GM23338 (cell line): ENCODE measurements around the gene BCAS3. TPM values are rescaled to one million over a fixed set of nuclear protein-coding genes. Genes with fewer than 3 reads are reported as not detected.
"Not testable (repeated sequence)": the region's sequence is repeated elsewhere in the genome, so short reads cannot be mapped to it uniquely, and the experiment has no call there.

ENCODE experiments used
- ATAC-seq: fragments of 200-7000 bp; cut with Tn5 transposase; 3 replicates; pipeline ENCODE4 v1.9.1; 2020
- DNase-seq: peaks from one replicate; pipeline ENCODE4 v3.0.0-alpha.2; 2015; ENCODE audit warnings: low spot score
- H2AFZ ChIP-seq: fragments of 200-600 bp; sonication (generic); 2 replicates; pipeline ENCODE4 v1.8.0; 2016; ENCODE audit warnings: antibody characterized with exemption, mild to moderate bottlenecking, moderate library complexity
- H3F3A ChIP-seq: fragments of 200-600 bp; sonication (generic); replicated peaks from 2 replicates; pipeline ENCODE4 v1.8.0; 2017; ENCODE audit warnings: antibody characterized with exemption, mixed run types, low read depth
- H3K27ac ChIP-seq: fragments of 200-600 bp; sonication (generic); 2 replicates; pipeline ENCODE4 v1.6.1; 2016; ENCODE audit warnings: low read depth
- H3K27me3 ChIP-seq: fragments of 200-600 bp; sonication (generic); 2 replicates; pipeline ENCODE4 v1.8.0; 2016; ENCODE audit warnings: mild to moderate bottlenecking, mixed run types, moderate library complexity; ENCODE audit not compliant: insufficient read depth
- H3K36me3 ChIP-seq: fragments of 200-600 bp; sonication (generic); 2 replicates; pipeline ENCODE4 v1.8.0; 2016; ENCODE audit warnings: mild to moderate bottlenecking; ENCODE audit not compliant: insufficient read depth
- H3K4me1 ChIP-seq: fragments of 200-600 bp; sonication (generic); 2 replicates; pipeline ENCODE4 v1.8.0; 2016; ENCODE audit warnings: mild to moderate bottlenecking, moderate library complexity; ENCODE audit not compliant: insufficient read depth
- H3K4me2 ChIP-seq: fragments of 200-600 bp; sonication (generic); 2 replicates; pipeline ENCODE4 v1.7.1; 2017; ENCODE audit warnings: mixed run types
- H3K4me3 ChIP-seq: fragments of 200-600 bp; sonication (generic); 2 replicates; pipeline ENCODE4 v1.6.1; 2016; ENCODE audit warnings: mixed run types
- H3K79me2 ChIP-seq: fragments of 200-600 bp; sonication (generic); replicated peaks from 2 replicates; pipeline ENCODE4 v1.8.0; 2017; ENCODE audit warnings: mild to moderate bottlenecking; ENCODE audit not compliant: insufficient read depth
- H3K9me2 ChIP-seq: fragments of 200-600 bp; sonication (generic); 2 replicates; pipeline ENCODE4 v1.8.0; 2017; ENCODE audit not compliant: insufficient read depth
- H4K20me1 ChIP-seq: fragments of 200-600 bp; sonication (generic); replicated peaks from 2 replicates; pipeline ENCODE4 v1.8.0; 2017; ENCODE audit warnings: mild to moderate bottlenecking; ENCODE audit not compliant: insufficient read depth
- H3K27ac Mint-ChIP-seq: 2 replicates; pipeline ENCODE4 v1.8.0; 2020; ENCODE audit warnings: inconsistent platforms, mild to moderate bottlenecking, moderate library complexity, mixed read lengths
- H3K27me3 Mint-ChIP-seq: 3 replicates; pipeline ENCODE4 v1.8.0; 2022; ENCODE audit warnings: low read depth, mild to moderate bottlenecking, moderate library complexity, mixed read lengths, inconsistent platforms; ENCODE audit not compliant: insufficient read depth, poor library complexity
- H3K36me3 Mint-ChIP-seq: 3 replicates; pipeline ENCODE4 v1.8.0; 2021; ENCODE audit warnings: low read depth, mild to moderate bottlenecking, inconsistent platforms, moderate library complexity, mixed read lengths
- H3K4me1 Mint-ChIP-seq: 3 replicates; pipeline ENCODE4 v1.8.0; 2020; ENCODE audit warnings: mild to moderate bottlenecking, inconsistent platforms, mixed read lengths
- H3K4me3 Mint-ChIP-seq: 3 replicates; pipeline ENCODE4 v1.8.0; 2021; ENCODE audit warnings: moderate library complexity, mild to moderate bottlenecking, inconsistent platforms, mixed read lengths
- H3K9me3 Mint-ChIP-seq: 3 replicates; pipeline ENCODE4 v1.8.0; 2020; ENCODE audit warnings: moderate library complexity, mild to moderate bottlenecking, inconsistent platforms, mixed read lengths
- EZH2phosphoT487 ChIP-seq: fragments of 200-600 bp; sonication (generic); IDR thresholded peaks from one replicate; pipeline ENCODE4 v1.8.1; 2018; ENCODE audit warnings: antibody characterized with exemption; ENCODE audit not compliant: unreplicated experiment
- NANOG ChIP-seq: IDR thresholded peaks from 2 replicates; pipeline ENCODE4 v1.6.1; 2016; ENCODE audit warnings: antibody characterized with exemption, borderline replicate concordance
- polyA plus RNA-seq: library from polyadenylated mRNA; unstranded; fragments of >200 nt; fragmentation: Nextera tagmentation; extraction: Ambion mirVana; gene quantifications from 2 replicates; pipeline ENCODE4 v1.2.1, GENCODE V29; 2016
- total RNA-seq: library from RNA; depleted of rRNA; stranded (reverse); fragments of >200 nt; shearing (Covaris generic); gene quantifications from 2 replicates; pipeline ENCODE4 v1.2.3, GENCODE V29; 2014
- TF ChIP-seq, protein P1 (sequence below): IDR thresholded peaks from one replicate; pipeline ENCODE4 v1.6.1; 2018; ENCODE audit warnings: antibody characterized with exemption; ENCODE audit not compliant: unreplicated experiment
- TF ChIP-seq, protein P2 (sequence below), 2 experiments: fragments of 200-600 bp in 1 of 2; sonication (generic) in 1 of 2; conservative IDR thresholded peaks; 2 replicates each; pipeline versions ENCODE4 v1.5.1 to v1.6.1; 2016 to 2017; ENCODE audit warnings: antibody characterized with exemption in 2 of 2, low read depth in 2 of 2, mild to moderate bottlenecking in 2 of 2, moderate library complexity in 1 of 2

Gene BCAS3
- total and polyA plus RNA-seq, 2 experiments from 2014 or later = 8.2 to 28.0 TPM

DNA sequence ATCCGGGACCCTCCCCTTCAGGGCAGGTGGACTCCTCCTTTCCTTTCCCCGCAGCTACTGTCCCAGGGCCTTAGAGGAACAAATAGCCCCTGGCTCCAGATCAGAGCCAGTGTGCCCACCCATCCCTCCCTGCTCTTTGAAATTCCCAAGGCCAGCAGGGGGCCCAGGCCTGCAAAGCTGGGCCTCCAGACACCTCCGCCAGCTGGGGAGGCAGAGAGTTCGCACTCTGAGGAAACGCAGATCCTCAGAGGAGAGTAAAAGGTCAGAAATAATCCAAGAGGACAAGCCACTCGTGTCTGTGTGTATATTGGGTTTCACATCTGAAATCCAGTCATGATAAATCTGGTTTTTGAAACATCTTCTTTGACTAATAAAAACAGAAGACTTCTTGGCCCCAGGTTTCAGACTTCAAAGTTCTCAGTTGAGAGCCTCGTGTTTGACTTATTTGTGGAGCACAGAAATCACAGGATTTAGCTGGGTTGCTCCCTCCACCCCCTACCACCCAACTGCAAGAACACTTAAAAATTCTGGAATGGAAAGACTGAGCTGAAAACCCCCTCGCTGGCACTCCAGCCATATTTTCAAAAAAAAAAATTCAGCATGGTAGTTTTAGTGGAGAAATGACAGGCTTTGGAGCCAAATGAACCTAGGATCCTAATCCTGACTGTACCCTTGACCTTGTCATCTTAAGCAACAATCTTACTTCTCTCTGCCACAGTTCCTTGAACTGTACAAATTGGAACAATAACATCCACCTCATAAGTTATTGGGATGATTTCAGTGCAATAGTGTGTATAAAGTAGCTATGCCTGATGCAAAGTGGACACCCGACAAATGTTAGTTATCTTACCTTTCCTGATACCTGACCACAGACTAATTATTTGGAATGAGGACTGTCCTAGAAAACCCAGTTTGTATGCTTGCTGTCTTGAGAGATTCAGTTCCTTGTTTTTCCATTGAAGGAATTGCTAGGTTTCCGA is 677.5 kb downstream of the BCAS3 start:
- Histone ChIP-seq H4K20me1 (no peaks in the 10 kb centered on the region), H3K79me2 (no peaks in the 10 kb centered on the region), H3K4me1 (no peaks in the 10 kb centered on the region), H3K4me2 (no peak overlapping the region), H3F3A (no peaks in the 10 kb centered on the region), H3K4me3 (no peak overlapping the region), H3K9me2 (no peaks in the 10 kb centered on the region), H2AFZ (no peak overlapping the region), H3K36me3 (no peaks in the 10 kb centered on the region), H3K27me3 (no peaks in the 10 kb centered on the region), H3K27ac (no peak overlapping the region)
- TF ChIP-seq NANOG (no peak), EZH2phosphoT487 (no peak)
- TF ChIP-seq, protein P1, sequence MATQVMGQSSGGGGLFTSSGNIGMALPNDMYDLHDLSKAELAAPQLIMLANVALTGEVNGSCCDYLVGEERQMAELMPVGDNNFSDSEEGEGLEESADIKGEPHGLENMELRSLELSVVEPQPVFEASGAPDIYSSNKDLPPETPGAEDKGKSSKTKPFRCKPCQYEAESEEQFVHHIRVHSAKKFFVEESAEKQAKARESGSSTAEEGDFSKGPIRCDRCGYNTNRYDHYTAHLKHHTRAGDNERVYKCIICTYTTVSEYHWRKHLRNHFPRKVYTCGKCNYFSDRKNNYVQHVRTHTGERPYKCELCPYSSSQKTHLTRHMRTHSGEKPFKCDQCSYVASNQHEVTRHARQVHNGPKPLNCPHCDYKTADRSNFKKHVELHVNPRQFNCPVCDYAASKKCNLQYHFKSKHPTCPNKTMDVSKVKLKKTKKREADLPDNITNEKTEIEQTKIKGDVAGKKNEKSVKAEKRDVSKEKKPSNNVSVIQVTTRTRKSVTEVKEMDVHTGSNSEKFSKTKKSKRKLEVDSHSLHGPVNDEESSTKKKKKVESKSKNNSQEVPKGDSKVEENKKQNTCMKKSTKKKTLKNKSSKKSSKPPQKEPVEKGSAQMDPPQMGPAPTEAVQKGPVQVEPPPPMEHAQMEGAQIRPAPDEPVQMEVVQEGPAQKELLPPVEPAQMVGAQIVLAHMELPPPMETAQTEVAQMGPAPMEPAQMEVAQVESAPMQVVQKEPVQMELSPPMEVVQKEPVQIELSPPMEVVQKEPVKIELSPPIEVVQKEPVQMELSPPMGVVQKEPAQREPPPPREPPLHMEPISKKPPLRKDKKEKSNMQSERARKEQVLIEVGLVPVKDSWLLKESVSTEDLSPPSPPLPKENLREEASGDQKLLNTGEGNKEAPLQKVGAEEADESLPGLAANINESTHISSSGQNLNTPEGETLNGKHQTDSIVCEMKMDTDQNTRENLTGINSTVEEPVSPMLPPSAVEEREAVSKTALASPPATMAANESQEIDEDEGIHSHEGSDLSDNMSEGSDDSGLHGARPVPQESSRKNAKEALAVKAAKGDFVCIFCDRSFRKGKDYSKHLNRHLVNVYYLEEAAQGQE = no peak
- TF ChIP-seq, protein P2, sequence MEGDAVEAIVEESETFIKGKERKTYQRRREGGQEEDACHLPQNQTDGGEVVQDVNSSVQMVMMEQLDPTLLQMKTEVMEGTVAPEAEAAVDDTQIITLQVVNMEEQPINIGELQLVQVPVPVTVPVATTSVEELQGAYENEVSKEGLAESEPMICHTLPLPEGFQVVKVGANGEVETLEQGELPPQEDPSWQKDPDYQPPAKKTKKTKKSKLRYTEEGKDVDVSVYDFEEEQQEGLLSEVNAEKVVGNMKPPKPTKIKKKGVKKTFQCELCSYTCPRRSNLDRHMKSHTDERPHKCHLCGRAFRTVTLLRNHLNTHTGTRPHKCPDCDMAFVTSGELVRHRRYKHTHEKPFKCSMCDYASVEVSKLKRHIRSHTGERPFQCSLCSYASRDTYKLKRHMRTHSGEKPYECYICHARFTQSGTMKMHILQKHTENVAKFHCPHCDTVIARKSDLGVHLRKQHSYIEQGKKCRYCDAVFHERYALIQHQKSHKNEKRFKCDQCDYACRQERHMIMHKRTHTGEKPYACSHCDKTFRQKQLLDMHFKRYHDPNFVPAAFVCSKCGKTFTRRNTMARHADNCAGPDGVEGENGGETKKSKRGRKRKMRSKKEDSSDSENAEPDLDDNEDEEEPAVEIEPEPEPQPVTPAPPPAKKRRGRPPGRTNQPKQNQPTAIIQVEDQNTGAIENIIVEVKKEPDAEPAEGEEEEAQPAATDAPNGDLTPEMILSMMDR (conservative IDR thresholded peaks at IDR 0.05; ENCODE audit: low read depth in 2 of 2) = 0 out of 4 replicates have a peak, but pooled peaks of 1 of the 2 experiments have one; percentile 3
- no peaks in the 10 kb centered on the region for H3K36me3 Mint-ChIP-seq
- peaks cover 4% of the 10 kb centered on the region for H3K27me3 Mint-ChIP-seq
- no peaks in the 10 kb centered on the region for H3K9me3 Mint-ChIP-seq
- DNase-seq (peak; percentile 39), ATAC-seq (peak; percentile 16; the same call in 2 of the 3 replicates)
- no peak overlapping the region for H3K4me3 Mint-ChIP-seq
- H3K27ac Mint-ChIP-seq = no peak overlapping the region
- peaks cover 24% of the 10 kb centered on the region for H3K4me1 Mint-ChIP-seq

DNA sequence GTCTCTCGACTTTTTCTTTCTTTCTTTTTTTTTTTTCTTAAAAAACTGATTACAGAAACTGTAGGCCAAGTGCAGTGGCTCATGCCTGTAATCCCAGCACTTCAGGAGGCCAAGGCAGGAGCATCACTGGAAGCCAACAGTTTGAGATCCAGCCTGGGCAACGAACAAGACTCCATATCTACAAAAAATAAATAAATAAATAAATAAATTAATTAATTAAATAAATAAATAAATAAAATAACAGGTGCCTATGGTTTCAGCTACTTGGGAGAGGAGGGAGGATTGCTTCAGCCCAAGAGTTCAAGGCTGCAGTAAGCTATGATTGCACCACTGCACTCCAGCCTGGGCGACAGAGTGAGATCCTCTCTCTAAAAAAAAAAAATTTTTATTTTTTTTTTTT is 679.4 kb downstream of the BCAS3 start:
- not testable (repeated sequence) for H3K36me3 ChIP-seq, H3F3A ChIP-seq, H3K4me2 ChIP-seq, H4K20me1 ChIP-seq, H3K4me1 ChIP-seq, H3K27ac Mint-ChIP-seq, H3K79me2 ChIP-seq, H3K36me3 Mint-ChIP-seq, H3K27me3 ChIP-seq, H3K9me3 Mint-ChIP-seq, H2AFZ ChIP-seq, H3K4me3 ChIP-seq, ATAC-seq, H3K27ac ChIP-seq, DNase-seq, H3K9me2 ChIP-seq, H3K4me3 Mint-ChIP-seq, H3K27me3 Mint-ChIP-seq
- peaks cover 24% of the 10 kb centered on the region for H3K4me1 Mint-ChIP-seq

DNA sequence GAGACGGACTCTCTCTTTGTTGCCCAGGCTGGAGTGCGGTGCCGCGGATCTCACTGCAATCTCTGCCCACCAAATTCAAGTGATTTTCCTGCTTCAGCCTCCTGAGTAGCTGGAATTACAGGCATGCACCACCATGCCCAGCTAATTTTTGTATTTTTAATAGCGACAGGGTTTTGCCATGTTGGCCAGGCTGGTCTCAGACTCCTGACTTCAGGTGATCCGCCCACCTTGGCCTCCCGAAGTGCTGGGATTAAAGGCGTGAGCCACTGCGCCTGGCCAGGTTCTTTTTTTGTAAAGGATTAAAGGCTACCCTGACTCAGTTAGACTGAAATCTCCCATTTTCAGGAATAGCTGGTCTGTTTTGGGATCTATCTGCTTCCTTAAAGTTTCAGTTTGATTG is 681.9 kb downstream of the BCAS3 start:
- H3K27me3 ChIP-seq, H3K27me3 Mint-ChIP-seq, H3K4me2 ChIP-seq, H3K4me1 ChIP-seq, DNase-seq, H3K79me2 ChIP-seq, H3K4me3 Mint-ChIP-seq, H3K36me3 ChIP-seq, H3K4me3 ChIP-seq, H3F3A ChIP-seq, H3K27ac Mint-ChIP-seq, H4K20me1 ChIP-seq, H3K36me3 Mint-ChIP-seq, H3K9me2 ChIP-seq, H3K9me3 Mint-ChIP-seq: not testable (repeated sequence)
- peaks cover 11% of the 10 kb centered on the region for H3K4me1 Mint-ChIP-seq
- peak; percentile 20; the same call in 2 of the 3 replicates for ATAC-seq
- H3K27ac ChIP-seq = peak overlapping the region; percentile 83; the same call in 1 of the 2 replicates
- H2AFZ ChIP-seq = peak overlapping the region; percentile 56; the same call in 1 of the 2 replicates
